KG1 (cell line): Measurements from ENCODE around the gene C14orf93.

Experiments
- DNase-seq: peaks from one replicate; lab custom pipeline; 2025; lab: John Stamatoyannopoulos, UW

C14orf93 gene

GRCh38 chr14:22993517-22993916 lies 16.4 kb downstream of the C14orf93 start:
- no peak for DNase-seq

DNA sequence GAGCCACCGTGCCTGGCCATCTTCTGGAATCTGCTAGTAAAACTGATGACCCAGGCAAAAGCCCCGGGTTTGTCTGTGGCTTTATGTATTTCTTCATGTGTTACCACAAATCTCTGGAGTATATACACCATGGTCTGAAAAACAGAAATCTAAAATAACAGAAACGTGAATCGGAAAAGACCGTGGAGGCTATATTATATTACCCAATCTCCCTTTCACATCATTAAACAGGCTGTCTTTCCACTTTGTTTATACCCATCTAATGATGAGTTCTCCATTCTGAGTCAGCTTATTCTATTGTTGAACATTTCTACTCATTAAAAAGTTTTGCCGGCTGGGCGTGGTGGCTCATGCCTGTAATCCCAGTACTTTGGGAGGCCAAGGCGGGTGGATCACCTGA lies 18.1 kb downstream of the C14orf93 start:
- DNase-seq, result no peak

GRCh38 chr14:22987291-22987690 lies 22.7 kb downstream of the C14orf93 start:
- DNase-seq, result no peak

- peak; percentile 54 for DNase-seq
Measured at GRCh38 chr14:22986508-22987054, 23.4 kb downstream of the C14orf93 start.

- no peak for DNase-seq
Measured at GRCh38 chr14:22985894-22986507, 23.9 kb downstream of the C14orf93 start.

DNA sequence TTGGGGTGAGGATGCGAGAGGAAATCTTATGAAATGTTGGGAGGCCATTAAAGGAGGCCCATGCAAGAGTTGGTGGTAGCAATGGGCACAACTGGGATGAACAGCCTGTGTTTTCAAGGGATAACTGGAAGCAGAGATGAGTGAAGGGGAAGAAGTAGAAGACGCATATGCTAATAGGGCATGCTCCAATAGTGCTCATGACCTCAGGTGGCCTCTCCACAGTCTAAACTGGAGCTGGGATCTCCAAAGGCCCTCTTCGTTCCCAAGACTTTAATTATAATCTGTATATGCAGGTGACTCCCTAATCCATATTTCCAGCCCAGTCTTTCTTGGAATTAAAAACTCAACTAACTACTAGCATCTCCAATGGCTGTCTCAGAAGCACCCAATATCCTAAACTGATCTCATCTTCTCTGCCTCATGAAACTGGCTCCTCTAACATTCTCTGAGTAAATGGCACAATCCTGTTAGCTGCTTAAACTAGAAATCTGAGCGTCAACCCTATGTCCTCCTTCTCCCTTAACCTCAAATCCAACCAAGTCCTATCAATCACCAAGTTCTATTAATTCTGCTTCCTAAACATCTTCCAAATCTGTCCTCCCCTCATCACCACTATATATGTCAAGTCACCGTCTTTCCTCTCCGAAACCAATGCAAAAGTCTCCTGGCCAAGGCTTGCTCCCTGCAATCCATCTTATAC lies 24.8 kb downstream of the C14orf93 start:
- no peak for DNase-seq

- DNase-seq, result peak; percentile 79
Measured at GRCh38 chr14:22982477-22983245, 27.3 kb downstream of the C14orf93 start, which contains the start of gene AJUBA. Gene AJUBA (minus strand): TSS chr14:22982551. CDS start chr14:22982266, 285 bp downstream.

GRCh38 chr14:22981876-22982476 lies 28.0 kb downstream of the C14orf93 start:
- no peak for DNase-seq

DNA sequence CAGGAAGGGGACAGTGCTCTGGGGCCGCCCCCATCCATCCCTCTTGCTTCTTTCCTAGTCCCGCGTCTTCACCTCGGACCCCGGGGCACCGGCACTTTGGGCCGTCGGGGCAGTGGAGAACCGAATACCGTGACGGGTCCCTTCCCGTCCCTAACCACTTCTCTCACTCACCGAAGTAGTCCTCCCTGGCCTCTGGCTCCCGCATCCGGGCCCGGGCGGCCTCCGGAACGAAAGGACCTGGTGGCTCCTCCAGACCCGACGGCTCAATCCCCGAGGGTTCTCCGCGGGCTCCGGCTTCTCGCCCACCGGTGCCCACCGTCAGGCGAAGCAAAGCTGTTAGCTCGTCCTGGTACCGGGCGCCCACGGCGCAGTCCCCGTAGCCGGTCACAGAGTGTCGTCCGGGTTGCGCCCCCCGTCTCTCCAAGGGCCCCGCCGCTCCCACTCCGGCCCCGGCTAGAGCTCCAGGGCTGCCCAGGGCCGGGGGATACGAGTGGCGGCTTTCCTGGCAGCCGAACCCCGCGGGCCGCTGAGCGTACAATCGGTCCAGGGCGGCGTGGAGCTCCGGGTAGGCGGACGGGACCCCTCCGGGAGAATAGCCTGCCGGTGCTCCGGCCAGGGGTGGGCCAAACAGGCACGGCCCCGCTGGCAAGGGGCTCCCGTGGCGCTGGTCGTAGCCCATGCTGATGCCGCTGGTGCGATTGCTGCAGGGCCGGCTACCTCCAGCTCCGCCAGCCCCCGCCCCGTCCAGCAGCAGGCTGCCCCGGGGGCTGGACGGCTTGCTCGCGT lies 28.7 kb downstream of the C14orf93 start:
- no peak for DNase-seq

DNA sequence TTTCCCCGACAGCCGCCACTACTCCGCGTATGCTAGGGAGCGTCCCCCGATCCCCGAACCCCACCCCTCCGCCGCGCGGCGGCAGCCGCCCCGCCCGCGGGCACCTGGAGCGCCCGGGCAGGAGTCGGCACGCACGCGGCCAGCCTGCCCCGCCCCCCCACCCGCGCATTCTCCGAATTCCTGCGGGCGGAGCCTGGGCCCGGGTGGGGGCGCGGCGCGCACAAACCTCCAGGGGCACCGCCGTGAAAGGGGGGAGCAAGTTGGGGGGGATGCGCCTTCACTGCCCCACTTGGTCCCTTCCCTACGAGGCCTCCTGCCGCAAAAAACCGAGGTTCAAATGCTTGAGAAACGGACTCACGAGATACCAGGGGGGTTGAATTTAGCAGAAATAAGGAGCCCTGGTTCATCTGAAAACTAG lies 29.3 kb downstream of the C14orf93 start:
- DNase-seq, result no peak

GRCh38 chr14:22979748-22980392 lies 30.1 kb downstream of the C14orf93 start:
- DNase-seq, result no peak

DNA sequence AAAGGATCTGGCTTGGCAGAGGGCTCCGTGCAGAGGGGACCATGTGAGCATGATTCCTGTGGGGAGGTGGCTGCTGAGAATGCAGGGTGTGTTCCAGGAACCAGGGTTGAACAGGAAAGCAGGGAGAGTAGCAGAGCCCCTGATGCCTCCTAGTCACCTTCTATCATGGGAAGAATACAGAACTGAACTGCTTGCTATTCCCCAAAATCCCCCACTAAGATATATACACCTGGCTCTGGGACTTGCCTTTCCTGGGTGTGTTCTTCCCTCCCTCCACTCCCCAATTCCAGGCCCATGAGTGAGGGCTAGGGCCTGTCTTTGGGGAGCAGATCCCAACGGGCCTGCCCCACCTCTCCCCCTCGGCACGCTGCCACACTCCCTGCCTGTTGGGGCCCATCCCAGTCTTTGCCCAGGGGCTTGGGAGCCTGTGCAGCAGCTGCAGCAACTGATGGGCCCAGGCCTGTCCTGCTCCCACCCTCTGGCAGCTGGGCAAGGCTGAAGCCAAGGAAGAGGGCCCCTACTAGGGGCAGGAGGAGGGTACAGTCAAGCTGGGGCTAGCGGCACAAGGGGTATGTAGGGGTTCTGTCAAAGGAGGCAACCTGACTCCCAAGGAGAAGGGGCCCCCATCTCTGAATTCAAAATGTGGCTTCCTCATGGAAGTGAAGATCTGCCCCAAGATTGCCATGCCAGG lies 30.8 kb downstream of the C14orf93 start:
- DNase-seq, result no peak

GRCh38 chr14:22978487-22978837 lies 31.5 kb downstream of the C14orf93 start:
- no peak for DNase-seq

- DNase-seq, result no peak
Measured at GRCh38 chr14:22977684-22978486, 32.1 kb downstream of the C14orf93 start.

GRCh38 chr14:22977434-22977683 lies 32.6 kb downstream of the C14orf93 start:
- DNase-seq, result no peak

GRCh38 chr14:22976620-22977433 lies 33.1 kb downstream of the C14orf93 start:
- no peak for DNase-seq

GRCh38 chr14:22974530-22975313 lies 35.2 kb downstream of the C14orf93 start:
- no peak for DNase-seq
